Activated CD4-positive, alpha-beta T cell treated with anti-CD3 and anti-CD28 coated beads, Interleukin-2, amount 50 U/mL, for 48 hours (primary cell): ENCODE measurements around the gene CCDC182.
A peak's percentile ranks its signal among the peaks of the same experiment; 100 is the strongest.

Source experiments
- DNase-seq, 2 experiments: peaks; one replicate each; pipeline ENCODE4 v3.0.0-alpha.2; 2020

Gene CCDC182

GRCh38 chr17:57745242-57745641 lies at the start of gene CCDC182:
TSS of gene CCDC182 (minus strand) at chr17:57745299. CDS start at chr17:57745272, 27 bp downstream.
- no peak for DNase-seq

GRCh38 chr17:57794841-57795240 lies 49.7 kb upstream of the CCDC182 start:
- DNase-seq: no peak

- no peak for DNase-seq
Observed at GRCh38 chr17:57788725-57789124, 43.6 kb upstream of the CCDC182 start.

- no peak for DNase-seq
Observed at GRCh38 chr17:57785022-57785421, 39.9 kb upstream of the CCDC182 start.

- no peak for DNase-seq
Observed at GRCh38 chr17:57784226-57784895, 39.3 kb upstream of the CCDC182 start.

- peak; percentile 83 to 86 for DNase-seq
Observed at GRCh38 chr17:57783338-57783742, 38.2 kb upstream of the CCDC182 start.

- DNase-seq: no peak
Observed at GRCh38 chr17:57782647-57783337, 37.7 kb upstream of the CCDC182 start.

GRCh38 chr17:57782062-57782490 lies 37.0 kb upstream of the CCDC182 start:
- DNase-seq: no peak

GRCh38 chr17:57781386-57782061 lies 36.4 kb upstream of the CCDC182 start:
- no peak for DNase-seq

- no peak for DNase-seq
Observed at GRCh38 chr17:57779706-57780105, 34.6 kb upstream of the CCDC182 start.

- no peak for DNase-seq
Observed at GRCh38 chr17:57778306-57778705, 33.2 kb upstream of the CCDC182 start.

- DNase-seq: no peak
Observed at GRCh38 chr17:57776366-57776765, 31.3 kb upstream of the CCDC182 start.

GRCh38 chr17:57774872-57775271 lies 29.8 kb upstream of the CCDC182 start:
- no peak for DNase-seq

- DNase-seq: no peak
Observed at GRCh38 chr17:57773557-57773956, 28.5 kb upstream of the CCDC182 start.

- DNase-seq: no peak
Observed at GRCh38 chr17:57772774-57773173, 27.7 kb upstream of the CCDC182 start.

- DNase-seq: no peak
Observed at GRCh38 chr17:57767561-57767960, 22.5 kb upstream of the CCDC182 start.

- DNase-seq: no peak
Observed at GRCh38 chr17:57766318-57766943, 21.3 kb upstream of the CCDC182 start.

GRCh38 chr17:57762452-57763395 lies 17.6 kb upstream of the CCDC182 start:
- DNase-seq: no peak

- no peak for DNase-seq
Observed at GRCh38 chr17:57761887-57762286, 16.8 kb upstream of the CCDC182 start.

GRCh38 chr17:57760046-57760445 lies 14.9 kb upstream of the CCDC182 start:
- no peak for DNase-seq

GRCh38 chr17:57758654-57759053 lies 13.6 kb upstream of the CCDC182 start:
- no peak for DNase-seq

- DNase-seq: no peak
Observed at GRCh38 chr17:57757735-57758134, 12.6 kb upstream of the CCDC182 start.
